HG03060 (cell line): Measurements from ENCODE around the gene CAV2.

Source experiments
- ATAC-seq: cut with Tn5 transposase; IDR thresholded peaks from one replicate; pipeline ENCODE4 v1.9.1; 2021; ENCODE audit warnings: low read depth, moderate number of reproducible peaks; ENCODE audit not compliant: unreplicated experiment

The CAV2 gene

DNA sequence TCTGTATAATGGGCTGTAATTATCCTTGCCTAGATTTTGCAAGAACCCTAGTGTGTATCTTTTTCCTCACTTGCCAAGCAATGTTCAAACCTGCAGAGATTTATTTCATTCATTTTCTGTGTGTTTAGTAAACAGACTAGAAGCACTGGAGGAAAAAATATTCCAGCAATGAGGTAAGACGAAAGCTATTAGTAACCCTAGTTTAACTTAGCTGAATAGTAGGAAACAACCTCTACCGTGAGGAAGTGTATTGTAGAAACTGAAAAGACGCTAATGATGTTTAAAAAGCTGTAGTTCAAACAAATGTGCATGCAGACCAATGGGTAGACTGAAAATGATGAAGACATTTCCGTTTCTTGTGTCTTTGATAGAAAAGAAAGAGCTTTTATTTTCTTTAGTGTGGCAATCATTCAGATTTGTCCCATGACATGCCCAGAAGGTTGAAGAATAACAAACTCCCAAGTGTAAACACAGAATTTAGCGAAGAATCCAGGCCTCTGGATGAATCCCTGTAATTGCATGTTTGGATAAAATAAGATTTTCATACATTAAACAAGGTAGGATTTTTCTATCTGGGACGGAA is 46.0 kb downstream of the CAV2 start:
- ATAC-seq: no peak

GRCh38 chr7:116546054-116546453 is 46.5 kb downstream of the CAV2 start:
- ATAC-seq: no peak

DNA sequence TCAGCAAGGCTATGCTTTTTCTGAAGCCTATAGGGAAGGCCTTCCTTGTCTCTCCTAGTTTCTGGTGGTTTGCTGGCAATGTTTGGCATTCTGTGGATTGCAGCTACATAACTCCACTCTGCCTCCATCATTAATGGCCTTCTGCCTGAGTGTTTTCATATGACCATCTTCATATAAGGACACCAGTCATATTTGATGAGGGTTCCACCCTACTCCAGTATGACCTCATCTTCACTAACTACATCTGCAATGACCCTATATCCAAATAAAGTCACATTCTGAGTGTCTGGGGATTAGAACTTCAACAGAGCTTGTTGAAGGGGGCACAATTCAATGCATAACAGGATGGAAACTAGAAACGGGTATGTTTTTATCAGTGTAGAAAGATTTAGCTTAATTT is 47.4 kb downstream of the CAV2 start:
- ATAC-seq: no peak

DNA sequence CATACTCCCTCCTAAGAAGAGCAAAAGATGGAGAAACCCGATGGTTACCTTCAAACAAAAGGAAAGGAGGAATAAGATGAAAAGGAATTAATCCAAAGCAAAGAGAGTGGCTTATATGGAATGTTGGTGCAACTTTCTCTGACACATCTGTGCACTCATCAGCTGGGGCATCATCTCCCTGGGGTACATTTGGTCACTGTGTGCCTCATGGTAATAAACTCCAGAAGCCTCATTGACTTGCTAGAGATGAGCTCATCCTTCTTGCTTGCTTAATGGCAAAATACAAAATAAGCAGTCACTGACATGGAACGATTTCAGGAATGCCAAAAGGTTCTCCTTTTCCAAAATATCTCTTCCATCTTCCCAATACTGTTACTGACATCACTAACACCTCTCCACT is 47.8 kb downstream of the CAV2 start:
- ATAC-seq: no peak

GRCh38 chr7:116548506-116548905 is 49.0 kb downstream of the CAV2 start:
- peak; percentile 84 for ATAC-seq

- ATAC-seq: no peak
Observed at GRCh38 chr7:116549370-116549769, 49.8 kb downstream of the CAV2 start.

- ATAC-seq: no peak
Observed at GRCh38 chr7:116551692-116552091, 52.2 kb downstream of the CAV2 start.

DNA sequence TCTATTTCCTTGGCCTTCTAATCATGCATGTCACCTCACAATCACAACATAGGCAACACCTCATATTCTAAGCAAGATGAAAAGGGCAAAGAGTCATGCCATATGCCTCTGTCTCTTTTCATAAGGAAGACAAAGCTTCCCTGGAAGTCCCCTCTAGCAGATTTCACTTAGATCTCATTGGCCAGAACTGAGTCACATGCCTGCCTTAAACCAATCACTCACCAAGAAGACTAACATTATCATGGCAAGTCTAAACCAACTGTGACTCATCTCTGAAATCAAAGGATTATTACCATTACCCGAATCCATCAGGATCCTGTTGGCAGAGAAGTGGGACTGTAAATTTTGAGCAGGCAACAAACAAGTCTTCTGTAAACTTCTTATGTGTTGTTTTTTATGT is 53.1 kb downstream of the CAV2 start:
- no peak for ATAC-seq

- ATAC-seq: no peak
Observed at GRCh38 chr7:116553168-116553964, 53.8 kb downstream of the CAV2 start.

DNA sequence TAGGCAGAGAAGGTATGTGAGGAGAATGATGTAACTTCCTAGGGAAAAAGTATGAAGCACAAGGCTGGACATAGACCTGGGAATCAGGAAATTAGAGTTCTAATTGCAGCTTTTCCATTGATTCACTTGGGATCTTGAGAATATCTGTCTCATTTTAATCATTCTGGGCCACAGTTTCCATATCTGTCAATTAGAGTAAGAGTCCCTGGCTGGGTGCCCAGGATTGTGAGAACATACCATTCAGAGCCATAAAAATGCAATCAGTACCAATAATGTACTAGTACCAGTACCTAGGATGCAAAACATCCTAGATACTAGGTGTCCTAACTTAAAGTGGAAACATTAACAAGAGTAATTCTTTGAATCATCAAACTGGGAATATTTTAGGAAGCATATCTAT is 54.9 kb downstream of the CAV2 start:
- ATAC-seq: no peak

DNA sequence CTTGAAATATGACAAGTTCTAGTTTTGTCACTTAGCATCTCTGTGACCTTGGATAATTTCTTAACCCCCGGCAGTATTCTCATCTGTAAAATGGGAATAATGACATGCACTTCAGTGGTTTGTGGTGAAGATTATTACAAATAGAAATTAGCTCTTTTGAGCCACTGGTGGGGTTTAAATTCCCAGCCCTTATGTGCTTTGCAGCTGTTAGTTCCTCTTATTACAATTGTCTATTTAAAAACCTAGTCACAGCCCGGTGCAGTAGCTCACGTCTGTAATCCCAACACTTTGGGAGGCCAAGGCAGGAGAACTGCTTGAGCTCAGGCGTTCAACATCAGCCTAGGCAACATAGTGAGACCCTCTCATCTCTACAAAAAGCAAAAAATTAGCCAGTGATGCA is 55.4 kb downstream of the CAV2 start:
- ATAC-seq: no peak

GRCh38 chr7:116557066-116557585 is 57.6 kb downstream of the CAV2 start:
- ATAC-seq: no peak

GRCh38 chr7:116557901-116558300 is 58.4 kb downstream of the CAV2 start:
- no peak for ATAC-seq
